GM21367 (cell line): ENCODE measurements around the gene VPS18.

Experiments used
- ATAC-seq: cut with Tn5 transposase; IDR thresholded peaks from one replicate; pipeline ENCODE4 v1.9.1; 2021; ENCODE audit not compliant: unreplicated experiment

Gene VPS18

DNA sequence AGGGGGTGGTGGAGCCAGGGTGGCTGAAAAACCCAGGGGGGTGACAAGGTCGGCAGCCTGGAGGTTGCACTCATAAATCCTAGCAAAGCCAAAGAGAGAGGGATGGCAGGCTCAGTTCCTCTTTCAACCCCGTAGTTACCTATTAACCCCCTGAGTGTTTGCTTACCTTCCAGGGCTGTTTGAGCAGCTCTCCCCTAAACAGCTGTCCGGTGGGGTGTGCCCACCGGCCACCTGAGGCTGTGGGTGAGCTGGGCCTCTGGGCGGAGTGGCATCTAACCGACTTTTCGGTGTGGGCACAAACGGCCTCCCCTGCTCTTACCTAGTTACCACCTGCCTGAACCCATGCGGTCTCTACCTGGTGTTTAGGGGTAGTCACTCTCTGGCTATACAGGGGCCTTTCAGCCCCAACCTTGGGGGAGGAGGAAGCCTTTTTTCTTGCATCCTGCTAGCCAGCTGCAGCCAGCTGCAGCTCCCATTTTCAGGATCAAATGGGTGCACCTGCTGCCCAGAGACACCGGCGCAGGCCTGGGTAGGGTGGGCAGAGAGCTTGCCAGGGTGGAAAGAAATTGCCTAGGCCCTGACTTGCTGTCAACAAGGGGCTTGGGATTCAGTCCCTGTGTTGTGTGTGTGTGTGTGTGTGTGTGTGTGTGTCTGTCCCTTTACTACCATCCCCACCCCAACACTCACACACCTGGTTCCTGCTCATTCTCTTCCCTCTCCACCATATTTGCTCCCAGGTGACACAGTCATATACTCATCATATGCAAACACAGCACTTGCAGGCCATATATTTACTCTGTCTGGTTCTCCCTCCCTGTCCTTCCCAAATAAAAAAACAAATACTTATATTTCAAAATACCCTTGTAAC, 38.6 kb downstream of the VPS18 start:
- ATAC-seq = no peak

DNA sequence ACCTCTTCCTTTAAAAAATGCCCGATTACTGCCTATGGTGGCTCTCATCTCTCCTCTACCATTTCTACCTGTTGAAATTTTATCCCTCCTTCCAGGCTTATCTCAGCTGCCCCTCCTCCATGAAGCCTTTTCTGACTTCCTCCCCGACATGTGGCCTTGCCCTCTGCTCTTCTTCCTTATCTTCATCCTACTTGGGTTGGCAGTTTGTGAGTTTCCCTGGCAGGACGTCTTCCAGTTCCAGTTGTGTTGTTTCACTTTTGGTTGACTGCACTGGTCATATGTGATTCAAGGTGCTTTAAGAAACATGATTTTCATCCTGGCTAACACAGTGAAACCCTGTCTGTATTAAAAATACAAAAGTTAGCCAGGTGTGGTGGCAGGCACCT, 39.3 kb downstream of the VPS18 start:
- no peak for ATAC-seq

DNA sequence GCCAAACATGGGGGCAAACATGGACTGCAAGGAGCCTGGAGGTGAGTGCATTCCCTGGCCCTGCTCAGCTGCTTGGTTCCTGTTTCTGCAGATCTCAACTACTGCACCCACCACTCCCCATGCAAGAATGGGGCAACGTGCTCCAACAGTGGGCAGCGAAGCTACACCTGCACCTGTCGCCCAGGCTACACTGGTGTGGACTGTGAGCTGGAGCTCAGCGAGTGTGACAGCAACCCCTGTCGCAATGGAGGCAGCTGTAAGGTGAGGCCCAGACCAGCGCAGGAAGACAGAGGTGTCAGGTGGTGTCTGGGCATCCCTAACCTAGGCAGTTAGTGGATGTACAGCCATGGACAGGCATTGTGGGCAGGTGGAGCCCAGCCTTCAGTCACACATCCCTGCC, 40.2 kb downstream of the VPS18 start:
- no peak for ATAC-seq

DNA sequence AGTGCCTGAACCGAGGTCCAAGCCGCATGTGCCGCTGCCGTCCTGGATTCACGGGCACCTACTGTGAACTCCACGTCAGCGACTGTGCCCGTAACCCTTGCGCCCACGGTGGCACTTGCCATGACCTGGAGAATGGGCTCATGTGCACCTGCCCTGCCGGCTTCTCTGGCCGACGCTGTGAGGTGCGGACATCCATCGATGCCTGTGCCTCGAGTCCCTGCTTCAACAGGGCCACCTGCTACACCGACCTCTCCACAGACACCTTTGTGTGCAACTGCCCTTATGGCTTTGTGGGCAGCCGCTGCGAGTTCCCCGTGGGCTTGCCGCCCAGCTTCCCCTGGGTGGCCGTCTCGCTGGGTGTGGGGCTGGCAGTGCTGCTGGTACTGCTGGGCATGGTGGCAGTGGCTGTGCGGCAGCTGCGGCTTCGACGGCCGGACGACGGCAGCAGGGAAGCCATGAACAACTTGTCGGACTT, 42.0 kb downstream of the VPS18 start:
- no peak for ATAC-seq

DNA sequence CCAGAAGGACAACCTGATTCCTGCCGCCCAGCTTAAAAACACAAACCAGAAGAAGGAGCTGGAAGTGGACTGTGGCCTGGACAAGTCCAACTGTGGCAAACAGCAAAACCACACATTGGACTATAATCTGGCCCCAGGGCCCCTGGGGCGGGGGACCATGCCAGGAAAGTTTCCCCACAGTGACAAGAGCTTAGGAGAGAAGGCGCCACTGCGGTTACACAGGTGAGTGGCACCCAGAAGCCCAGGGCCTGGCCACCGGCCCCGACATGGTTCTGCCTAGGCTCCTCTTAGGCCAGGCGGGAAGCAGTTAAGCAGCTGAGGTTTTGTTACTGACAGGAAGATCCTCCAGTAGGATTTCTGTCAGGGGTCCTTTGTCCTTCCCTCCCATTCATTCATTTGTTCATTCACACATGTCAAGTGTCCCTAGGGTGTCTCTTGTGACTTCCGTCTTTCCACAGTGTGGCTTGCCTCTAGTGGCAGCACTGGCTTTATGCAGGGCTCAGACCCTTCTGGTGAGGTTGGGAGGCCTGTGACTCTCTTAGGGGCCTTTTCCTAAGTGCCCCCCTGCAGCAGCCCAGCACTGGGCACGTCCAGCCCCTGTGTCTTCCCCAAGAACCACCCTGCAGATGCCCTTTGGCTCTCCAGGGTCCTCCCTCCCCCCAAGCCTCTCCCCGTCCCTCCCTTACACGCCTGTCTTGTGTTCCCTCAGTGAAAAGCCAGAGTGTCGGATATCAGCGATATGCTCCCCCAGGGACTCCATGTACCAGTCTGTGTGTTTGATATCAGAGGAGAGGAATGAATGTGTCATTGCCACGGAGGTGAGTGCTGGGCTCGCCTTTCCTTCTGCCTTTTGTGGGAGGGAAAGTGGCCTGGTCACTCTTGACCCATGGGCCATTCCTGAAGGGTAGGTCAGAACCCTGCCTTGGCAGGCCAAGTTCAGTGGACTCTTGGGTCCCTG, 42.7 kb downstream of the VPS18 start:
- ATAC-seq = no peak

DNA sequence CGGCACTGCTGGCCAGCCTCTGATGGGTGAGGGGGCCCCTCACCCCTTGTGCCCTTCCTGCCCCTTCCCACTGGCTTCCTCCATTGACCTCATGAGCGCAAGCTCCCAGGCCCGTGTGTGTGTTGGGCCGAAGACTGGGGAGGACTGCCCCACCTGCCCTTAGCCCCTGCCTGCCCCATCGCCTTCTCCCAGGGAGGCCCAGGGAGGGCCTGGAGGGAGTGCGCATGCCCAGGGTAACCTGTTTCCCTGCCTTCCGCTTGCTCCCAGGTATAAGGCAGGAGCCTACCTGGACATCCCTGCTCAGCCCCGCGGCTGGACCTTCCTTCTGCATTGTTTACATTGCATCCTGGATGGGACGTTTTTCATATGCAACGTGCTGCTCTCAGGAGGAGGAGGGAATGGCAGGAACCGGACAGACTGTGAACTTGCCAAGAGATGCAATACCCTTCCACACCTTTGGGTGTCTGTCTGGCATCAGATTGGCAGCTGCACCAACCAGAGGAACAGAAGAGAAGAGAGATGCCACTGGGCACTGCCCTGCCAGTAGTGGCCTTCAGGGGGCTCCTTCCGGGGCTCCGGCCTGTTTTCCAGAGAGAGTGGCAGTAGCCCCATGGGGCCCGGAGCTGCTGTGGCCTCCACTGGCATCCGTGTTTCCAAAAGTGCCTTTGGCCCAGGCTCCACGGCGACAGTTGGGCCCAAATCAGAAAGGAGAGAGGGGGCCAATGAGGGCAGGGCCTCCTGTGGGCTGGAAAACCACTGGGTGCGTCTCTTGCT, 43.7 kb downstream of the VPS18 start:
- no peak for ATAC-seq

DNA sequence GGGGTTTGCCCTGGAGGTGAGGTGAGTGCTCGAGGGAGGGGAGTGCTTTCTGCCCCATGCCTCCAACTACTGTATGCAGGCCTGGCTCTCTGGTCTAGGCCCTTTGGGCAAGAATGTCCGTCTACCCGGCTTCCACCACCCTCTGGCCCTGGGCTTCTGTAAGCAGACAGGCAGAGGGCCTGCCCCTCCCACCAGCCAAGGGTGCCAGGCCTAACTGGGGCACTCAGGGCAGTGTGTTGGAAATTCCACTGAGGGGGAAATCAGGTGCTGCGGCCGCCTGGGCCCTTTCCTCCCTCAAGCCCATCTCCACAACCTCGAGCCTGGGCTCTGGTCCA, 44.3 kb downstream of the VPS18 start:
- ATAC-seq = no peak

DNA sequence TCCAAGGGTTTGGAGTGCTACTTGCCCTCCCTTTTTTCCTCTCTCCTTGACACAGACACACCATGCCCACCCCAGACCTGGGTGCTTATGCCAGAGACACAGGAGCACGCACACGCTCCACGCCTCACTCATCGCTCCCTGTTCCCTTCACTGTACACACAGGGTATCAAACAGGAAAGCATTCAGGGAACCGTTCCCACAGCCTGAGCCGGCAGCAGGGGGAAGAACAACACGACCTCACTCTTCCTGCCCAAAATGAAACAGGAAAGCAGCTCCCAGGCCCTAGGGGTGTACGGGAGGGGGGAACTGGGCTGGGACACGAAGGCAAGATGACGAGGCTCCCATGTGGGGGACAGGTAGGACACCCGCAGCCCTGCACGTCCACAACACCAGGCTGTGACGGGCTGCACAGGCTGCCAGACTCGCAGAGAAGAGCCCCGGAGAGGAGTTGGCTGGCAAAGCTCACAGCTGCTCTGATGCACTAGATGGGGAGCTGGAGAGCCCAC, 46.1 kb downstream of the VPS18 start:
- ATAC-seq = no peak

DNA sequence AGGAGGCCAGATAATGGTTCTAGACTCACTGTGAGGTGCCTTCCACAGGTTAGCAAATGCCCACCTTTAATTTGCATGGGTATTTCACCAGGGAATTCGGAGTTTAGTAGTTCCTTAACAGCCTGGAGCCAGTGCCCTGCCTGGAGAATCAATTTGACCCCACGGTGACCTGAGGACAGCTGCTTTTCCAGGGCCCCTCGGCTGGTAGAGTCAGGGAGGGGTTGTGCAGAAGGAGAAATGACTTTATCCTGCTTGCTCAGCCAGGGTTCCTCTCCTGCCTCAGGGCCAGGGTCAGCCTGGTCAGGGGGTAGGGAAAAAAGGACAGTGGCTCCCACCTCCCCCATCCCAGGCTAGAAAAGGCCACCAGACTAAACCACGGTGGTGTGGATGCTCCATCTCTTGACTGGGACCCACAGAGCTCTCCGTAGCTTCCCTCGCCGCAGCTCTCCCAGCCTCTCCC, 46.8 kb downstream of the VPS18 start:
- ATAC-seq = no peak

GRCh38 chr15:40941528-40942336, 47.5 kb downstream of the VPS18 start:
- ATAC-seq = peak; percentile 44

- ATAC-seq = no peak
Measured at GRCh38 chr15:40942337-40942854, 48.1 kb downstream of the VPS18 start.

- ATAC-seq = no peak
Measured at GRCh38 chr15:40942878-40943277, 48.6 kb downstream of the VPS18 start.

GRCh38 chr15:40943764-40944365, 49.6 kb downstream of the VPS18 start:
- ATAC-seq = no peak

GRCh38 chr15:40944510-40945296, 50.5 kb downstream of the VPS18 start:
- ATAC-seq = no peak

DNA sequence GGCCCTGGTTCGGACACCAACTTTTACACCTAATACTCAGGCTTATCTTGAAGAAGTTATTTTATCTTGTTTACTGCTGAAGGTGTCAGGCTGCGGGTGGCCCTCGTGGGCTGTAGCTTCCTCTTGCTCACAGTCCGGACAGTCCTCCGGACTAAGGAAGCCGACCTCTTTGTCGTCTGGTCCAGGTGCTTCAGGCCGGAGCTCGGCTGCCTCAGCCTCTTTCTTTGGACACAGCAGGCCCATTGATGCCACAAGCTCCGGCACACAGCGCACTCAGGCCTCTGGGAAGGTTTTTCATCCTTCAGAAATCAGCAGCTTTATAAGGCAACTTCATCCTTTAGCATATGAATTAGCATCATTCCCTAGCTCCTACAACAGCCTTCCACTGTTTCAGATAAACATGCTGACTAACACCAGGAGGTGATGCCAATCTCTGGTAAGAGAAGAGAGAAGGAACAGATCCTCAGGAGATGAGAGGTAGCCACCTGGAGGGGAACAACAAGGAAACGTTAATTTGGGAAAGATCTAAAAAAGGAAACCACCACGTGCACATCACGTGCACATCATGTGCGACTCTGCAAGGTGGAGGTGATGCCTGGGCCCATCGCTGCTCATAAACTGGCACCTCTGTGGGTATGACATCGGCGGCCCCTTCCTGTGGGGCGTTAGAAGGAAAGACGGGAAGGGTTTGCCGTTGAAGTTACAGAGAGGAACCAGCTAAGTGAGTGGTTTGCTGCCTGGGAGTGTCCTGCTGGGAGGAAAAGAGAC, 54.6 kb downstream of the VPS18 start:
- no peak for ATAC-seq

DNA sequence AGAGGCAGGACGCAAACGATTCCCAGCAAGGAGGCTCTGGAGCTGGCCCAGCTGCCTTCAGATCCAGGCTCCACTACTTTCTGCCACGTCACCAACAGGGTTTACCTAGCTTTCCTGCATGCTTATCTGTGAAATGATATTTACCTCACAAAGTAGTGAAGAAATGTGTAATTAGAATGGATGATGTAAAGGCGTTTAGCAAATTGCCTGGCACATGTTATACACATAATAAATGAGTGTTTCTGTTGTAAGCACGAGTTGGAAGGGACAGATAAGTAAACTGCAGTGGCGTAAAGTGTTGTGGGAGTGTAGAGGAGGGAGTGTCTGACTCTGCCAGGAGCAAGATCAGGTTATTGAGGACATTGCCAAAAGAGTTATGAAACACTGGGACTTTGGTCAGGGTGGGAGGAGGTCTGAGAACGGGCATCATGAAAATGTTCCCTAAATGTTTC, 55.5 kb downstream of the VPS18 start:
- ATAC-seq = no peak

GRCh38 chr15:40951764-40952163, 57.5 kb downstream of the VPS18 start:
- no peak for ATAC-seq
